Mesenchymal stem cell (in vitro differentiated cells and primary cell): ENCODE measurements around the gene DES.

Source experiments
- DNase-seq: peaks from one replicate; pipeline ENCODE4 v3.0.0-alpha.2; 2013
- H2AFZ ChIP-seq: one replicate; pipeline ENCODE4 v1.6.1; 2013; ENCODE audit warnings: low read depth, mild to moderate bottlenecking, control low read depth, inconsistent platforms, low read length, moderate library complexity
- H2AK5ac ChIP-seq: 2 replicates; pipeline ENCODE4 v1.6.1; 2013; ENCODE audit warnings: low read length, moderate library complexity, mild to moderate bottlenecking, inconsistent platforms; ENCODE audit not compliant: severe bottlenecking
- H2BK120ac ChIP-seq: one replicate; pipeline ENCODE4 v1.6.1; 2013; ENCODE audit warnings: low read depth, mild to moderate bottlenecking, inconsistent platforms, low read length, moderate library complexity
- H2BK12ac ChIP-seq, 2 experiments: one replicate each; pipeline ENCODE4 v1.6.1; 2013; ENCODE audit warnings: inconsistent platforms in 2 of 2, low read length in 2 of 2, mild to moderate bottlenecking in 2 of 2, moderate library complexity in 2 of 2, control low read depth in 1 of 2
- H2BK15ac ChIP-seq: one replicate; pipeline ENCODE4 v1.6.1; 2013; ENCODE audit warnings: mild to moderate bottlenecking, low read depth, inconsistent platforms; ENCODE audit not compliant: poor library complexity, severe bottlenecking
- H2BK5ac ChIP-seq: 2 replicates; pipeline ENCODE4 v1.6.1; 2013; ENCODE audit warnings: low read depth, mild to moderate bottlenecking, low read length, control low read depth, inconsistent platforms; ENCODE audit not compliant: poor library complexity, severe bottlenecking
- H3K14ac ChIP-seq, 2 experiments: one replicate each; pipeline ENCODE4 v1.6.1; 2013; ENCODE audit warnings: inconsistent platforms in 2 of 2, low read length in 2 of 2, control low read depth in 1 of 2, mild to moderate bottlenecking in 1 of 2, moderate library complexity in 1 of 2
- H3K18ac ChIP-seq, 2 experiments: one replicate each; pipeline ENCODE4 v1.6.1; 2013; ENCODE audit warnings: inconsistent platforms in 2 of 2, low read length in 2 of 2, control low read depth in 1 of 2, low read depth in 1 of 2, mild to moderate bottlenecking in 1 of 2
- H3K23ac ChIP-seq, 2 experiments: one replicate each; pipeline ENCODE4 v1.6.1; 2013; ENCODE audit warnings: inconsistent platforms in 2 of 2, low read length in 2 of 2, mild to moderate bottlenecking in 2 of 2, moderate library complexity in 2 of 2, control low read depth in 1 of 2
- H3K27ac ChIP-seq: 2 replicates; pipeline ENCODE4 v1.5.1; 2013; ENCODE audit warnings: mild to moderate bottlenecking, moderate library complexity, low read length, control low read depth, inconsistent platforms; ENCODE audit not compliant: poor library complexity, severe bottlenecking
- H3K27me3 ChIP-seq, 2 experiments: 2 replicates each; pipeline versions ENCODE4 v1.6.1 to v1.7.0; 2013; ENCODE audit warnings: low read length in 2 of 2, mild to moderate bottlenecking in 2 of 2, moderate library complexity in 2 of 2, control low read depth in 1 of 2, inconsistent platforms in 1 of 2; ENCODE audit not compliant: control insufficient read depth in 1 of 2, insufficient read depth in 1 of 2
- H3K36me3 ChIP-seq, 2 experiments: 2 replicates each; pipeline versions ENCODE4 v1.6.1 to v1.7.0; 2013; ENCODE audit warnings: low read length in 2 of 2, control low read depth in 1 of 2, inconsistent platforms in 1 of 2, low read depth in 1 of 2, mild to moderate bottlenecking in 1 of 2; ENCODE audit not compliant: insufficient read depth in 2 of 2, control insufficient read depth in 1 of 2
- H3K4ac ChIP-seq, 2 experiments: one replicate each; pipeline ENCODE4 v1.6.1; 2013; ENCODE audit warnings: inconsistent platforms in 2 of 2, low read length in 2 of 2, mild to moderate bottlenecking in 2 of 2, moderate library complexity in 2 of 2, control low read depth in 1 of 2, low read depth in 1 of 2
- H3K4me1 ChIP-seq: 2 replicates; pipeline ENCODE4 v1.6.1; 2013; ENCODE audit warnings: low read depth, low read length, control low read depth; ENCODE audit not compliant: control insufficient read depth, insufficient read depth
- H3K4me2 ChIP-seq: 2 replicates; pipeline ENCODE4 v1.6.1; 2013; ENCODE audit warnings: low read length, mild to moderate bottlenecking, inconsistent platforms; ENCODE audit not compliant: poor library complexity, severe bottlenecking
- H3K4me3 ChIP-seq, 2 experiments: 2 replicates each; pipeline versions ENCODE4 v1.5.1 to v1.7.0; 2013; ENCODE audit warnings: low read length in 2 of 2, mild to moderate bottlenecking in 2 of 2, control low read depth in 1 of 2, low read depth in 1 of 2; ENCODE audit not compliant: insufficient read depth in 1 of 2
- H3K79me1 ChIP-seq: replicated peaks from 2 replicates; pipeline ENCODE4 v1.6.1; 2013; ENCODE audit warnings: mild to moderate bottlenecking, control low read depth, low read length, inconsistent platforms; ENCODE audit not compliant: poor library complexity, severe bottlenecking
- H3K9ac ChIP-seq: 2 replicates; pipeline ENCODE4 v1.7.0; 2013; ENCODE audit warnings: mild to moderate bottlenecking, low read length, moderate library complexity
- H3K9me3 ChIP-seq: 2 replicates; pipeline ENCODE4 v1.7.0; 2013; ENCODE audit warnings: mild to moderate bottlenecking, low read length; ENCODE audit not compliant: control insufficient read depth
- H4K8ac ChIP-seq: one replicate; pipeline ENCODE4 v1.6.1; 2013; ENCODE audit warnings: inconsistent platforms, mild to moderate bottlenecking, low read length, moderate library complexity
- H4K91ac ChIP-seq: one replicate; pipeline ENCODE4 v1.6.1; 2013; ENCODE audit warnings: mild to moderate bottlenecking, low read length, inconsistent platforms
- WGBS: methylation state at CpG from one replicate; pipeline ENCODE4 v1.1.7; 2013; ENCODE audit warnings: mixed read lengths; 5-methylcytosine and 5-hydroxymethylcytosine counted together

Gene DES

DNA sequence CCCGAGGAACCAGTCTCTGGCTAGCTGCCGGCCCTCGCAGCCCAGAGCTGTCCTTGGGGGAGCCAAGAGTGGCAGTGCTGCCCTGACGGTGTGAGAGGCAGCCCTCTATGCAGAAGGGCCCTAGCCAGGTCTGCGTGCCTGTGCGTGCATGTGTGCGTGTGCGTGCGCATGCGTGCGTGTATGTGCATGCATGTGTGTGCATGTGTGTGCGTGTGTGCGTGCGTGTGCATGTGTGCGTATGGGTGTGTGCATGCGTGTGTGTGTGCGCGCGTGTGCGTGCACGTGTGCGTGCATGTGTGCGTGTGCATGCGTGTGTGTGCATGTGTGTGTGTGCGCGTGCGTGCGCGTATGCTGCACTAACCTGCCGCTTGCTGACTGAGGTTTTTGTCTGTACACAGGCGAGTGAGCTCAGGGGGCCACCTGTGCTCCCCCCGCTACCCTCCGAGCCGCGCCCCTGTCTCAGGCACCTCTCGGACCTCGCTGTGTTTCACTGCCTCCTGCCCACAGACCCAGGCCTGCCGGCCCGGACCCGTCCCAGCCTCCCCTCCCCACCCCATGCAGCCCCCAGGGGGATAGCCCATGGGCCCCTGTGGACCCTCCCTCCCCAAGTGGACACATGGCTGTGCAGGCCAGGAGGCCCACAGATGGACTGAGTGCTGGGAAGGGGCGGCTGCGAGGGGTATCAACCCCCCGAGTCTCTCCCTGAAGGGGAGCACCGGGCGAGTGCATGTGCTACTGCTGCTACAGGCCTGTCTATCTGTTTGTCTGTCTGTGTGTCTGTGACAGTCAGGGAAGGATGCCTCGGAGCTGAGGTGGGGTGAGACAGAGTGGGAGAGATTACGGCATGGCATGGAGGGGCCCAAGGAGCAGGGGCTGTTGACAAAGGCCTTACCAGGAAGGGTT is 47.7 kb downstream of the DES start:
- H3K9me3 ChIP-seq = no peaks in the 10 kb centered on the region
- no peak overlapping the region for H3K27ac ChIP-seq
- no peak overlapping the region for H4K8ac ChIP-seq
- H2BK5ac ChIP-seq = no peak overlapping the region
- no peak overlapping the region for H2BK120ac ChIP-seq
- H2AK5ac ChIP-seq = no peak overlapping the region
- H3K36me3 ChIP-seq = peaks cover 78 to 80% of the 10 kb centered on the region in 2 experiments
- H3K18ac ChIP-seq = no peak overlapping the region
- H3K23ac ChIP-seq = no peak overlapping the region
- H3K79me1 ChIP-seq = peaks cover 19% of the 10 kb centered on the region
- WGBS = 92% methylated on average over 41 of the region's 47 CpGs
- no peak overlapping the region for H3K4me2 ChIP-seq
- no peak overlapping the region for H2BK15ac ChIP-seq
- H3K4me1 ChIP-seq = peaks cover 39% of the 10 kb centered on the region
- H3K4me3 ChIP-seq = no peak overlapping the region
- H2BK12ac ChIP-seq = no peak overlapping the region
- no peak overlapping the region for H3K4ac ChIP-seq
- no peak for DNase-seq
- no peak overlapping the region for H3K9ac ChIP-seq
- H4K91ac ChIP-seq = peak overlapping the region; percentile 48
- no peak overlapping the region for H3K14ac ChIP-seq
- H3K27me3 ChIP-seq = no peaks in the 10 kb centered on the region
- no peak overlapping the region for H2AFZ ChIP-seq

DNA sequence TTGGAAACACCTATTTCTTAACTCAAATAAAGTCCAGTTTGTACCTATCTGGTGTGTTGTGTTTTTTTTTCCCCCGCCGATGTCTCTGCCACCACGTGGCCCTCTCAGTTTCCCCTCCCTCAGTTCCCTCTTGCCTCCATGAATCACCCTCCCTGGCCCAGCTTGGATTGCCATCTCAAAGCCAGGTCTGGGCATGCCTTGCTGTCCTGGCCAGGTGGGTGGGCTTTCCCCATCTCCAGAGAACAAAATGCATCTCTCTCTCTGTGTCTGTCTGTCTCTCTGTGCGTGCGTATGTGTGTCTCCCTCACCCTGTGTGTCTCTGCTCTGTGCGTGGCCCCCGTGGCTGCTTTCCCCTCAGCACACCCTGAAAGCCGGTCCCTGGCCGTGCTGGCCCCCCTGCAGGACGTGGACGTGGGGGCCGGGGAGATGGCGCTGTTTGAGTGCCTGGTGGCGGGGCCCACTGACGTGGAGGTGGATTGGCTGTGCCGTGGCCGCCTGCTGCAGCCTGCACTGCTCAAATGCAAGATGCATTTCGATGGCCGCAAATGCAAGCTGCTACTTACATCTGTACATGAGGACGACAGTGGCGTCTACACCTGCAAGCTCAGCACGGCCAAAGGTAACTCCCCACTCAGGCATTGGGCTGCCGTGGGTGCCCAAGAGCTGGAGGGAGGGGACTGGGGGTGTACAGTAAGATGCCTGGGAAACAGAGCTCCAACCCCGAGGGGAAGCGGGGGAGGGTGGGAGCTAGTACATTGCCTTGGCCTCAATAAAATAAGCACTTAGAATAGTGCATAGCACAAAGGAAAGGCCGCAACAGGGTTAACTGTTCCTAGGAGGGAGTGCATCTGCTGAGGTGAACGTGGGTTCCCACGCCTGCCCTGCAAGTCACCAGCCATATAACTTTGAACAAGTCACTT is 48.9 kb downstream of the DES start:
- no peak overlapping the region for H4K8ac ChIP-seq
- no peak overlapping the region for H3K14ac ChIP-seq
- no peak overlapping the region for H2BK12ac ChIP-seq
- peaks cover 27% of the 10 kb centered on the region for H3K4me1 ChIP-seq
- H3K9ac ChIP-seq = no peak overlapping the region
- no peak overlapping the region for H2AK5ac ChIP-seq
- H3K23ac ChIP-seq = no peak overlapping the region
- H3K36me3 ChIP-seq = peaks cover 81 to 88% of the 10 kb centered on the region in 2 experiments
- no peak overlapping the region for H4K91ac ChIP-seq
- no peaks in the 10 kb centered on the region for H3K9me3 ChIP-seq
- H3K4me2 ChIP-seq = no peak overlapping the region
- WGBS = 88% methylated on average over 28 of the region's 28 CpGs
- H3K4ac ChIP-seq = no peak overlapping the region
- peaks cover 11% of the 10 kb centered on the region for H3K79me1 ChIP-seq
- no peak for DNase-seq
- H2AFZ ChIP-seq = no peak overlapping the region
- H2BK120ac ChIP-seq = no peak overlapping the region
- H3K4me3 ChIP-seq = no peak overlapping the region
- H3K27ac ChIP-seq = no peak overlapping the region
- no peak overlapping the region for H3K18ac ChIP-seq
- H2BK5ac ChIP-seq = no peak overlapping the region
- H2BK15ac ChIP-seq = no peak overlapping the region
- H3K27me3 ChIP-seq = no peaks in the 10 kb centered on the region

DNA sequence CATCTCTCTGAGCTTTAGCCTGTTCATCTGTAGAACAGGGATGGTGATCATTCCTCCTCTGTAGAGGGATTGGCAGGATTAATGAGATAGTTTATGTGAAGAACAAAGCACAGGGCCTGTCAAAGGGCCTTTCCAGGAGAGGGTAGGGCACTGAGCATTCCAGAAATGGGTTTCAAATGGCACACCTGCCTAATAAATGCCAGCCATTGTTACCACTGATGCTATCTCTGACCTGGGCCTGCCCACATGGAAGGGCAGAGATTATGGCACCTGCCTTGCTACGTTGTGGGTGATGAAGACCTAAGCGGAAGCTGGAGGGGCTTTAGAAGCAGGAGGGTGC is 49.5 kb downstream of the DES start:
- Histone ChIP-seq H3K36me3 (peaks cover 81 to 88% of the 10 kb centered on the region in 2 experiments), H2BK12ac (no peak overlapping the region), H3K9me3 (no peaks in the 10 kb centered on the region), H3K14ac (no peak overlapping the region), H3K4ac (no peak overlapping the region), H3K27me3 (no peaks in the 10 kb centered on the region), H3K18ac (no peak overlapping the region), H3K27ac (no peak overlapping the region), H3K79me1 (peaks cover 8% of the 10 kb centered on the region), H4K91ac (no peak overlapping the region), H3K23ac (no peak overlapping the region), H3K4me3 (no peak overlapping the region), H2BK15ac (no peak overlapping the region), H2AFZ (no peak overlapping the region), H3K4me2 (no peak overlapping the region), H3K4me1 (peaks cover 28% of the 10 kb centered on the region), H4K8ac (no peak overlapping the region), H2BK120ac (no peak overlapping the region), H3K9ac (no peak overlapping the region), H2BK5ac (no peak overlapping the region), H2AK5ac (no peak overlapping the region)
- DNase-seq = no peak
- WGBS = 100% methylated on average over 2 of the region's 2 CpGs
